GM19238 (cell line): ENCODE data around the gene GCC1.

Experiments
- DNase-seq: peaks from one replicate; pipeline ENCODE4 v3.0.0; 2011; ENCODE audit warnings: low spot score; ENCODE audit not compliant: insufficient read length

Gene GCC1

DNA sequence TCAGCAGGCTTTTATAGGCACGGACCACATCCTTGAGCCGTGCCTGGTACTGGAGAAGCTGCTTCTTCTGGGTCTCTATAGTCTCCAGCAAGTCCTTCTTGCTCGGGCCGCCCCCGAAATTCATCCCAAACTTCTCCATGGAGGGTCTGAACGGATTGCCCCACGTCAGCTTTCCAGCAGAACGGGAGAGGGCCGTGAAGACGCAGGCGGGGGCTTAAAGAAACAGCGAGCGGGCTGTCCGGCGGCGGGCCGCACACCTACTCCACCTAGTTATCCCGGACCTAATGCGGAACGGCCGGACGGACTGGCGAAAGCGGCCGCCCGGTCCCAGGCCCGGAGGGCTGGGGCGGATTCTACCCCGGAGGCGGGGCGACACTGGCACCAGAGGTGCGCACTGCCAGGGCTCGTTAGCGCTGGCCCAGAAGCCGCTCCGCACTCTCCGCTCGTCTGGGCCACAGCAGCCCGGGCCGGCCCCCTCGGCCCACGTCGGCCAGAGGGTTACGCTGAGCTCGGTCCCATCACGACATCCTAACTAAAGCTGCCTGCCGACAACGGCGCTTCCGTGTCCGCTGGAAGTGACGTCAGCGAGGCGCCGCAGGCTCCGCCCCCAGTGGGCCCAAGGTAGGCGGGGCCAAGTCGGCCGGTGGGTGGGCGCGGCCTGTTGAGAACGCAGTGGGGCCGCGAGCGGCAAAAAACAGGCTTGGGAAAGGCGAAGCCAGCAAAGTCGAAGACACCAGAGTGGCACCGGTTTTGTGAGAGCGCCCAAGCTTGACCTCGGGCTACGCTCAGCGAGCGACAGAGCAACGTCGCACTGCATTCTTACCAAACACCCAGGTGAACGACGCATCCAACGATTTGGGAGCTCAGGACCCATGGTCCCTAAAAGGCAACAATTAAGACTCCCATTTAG is at the start of gene GCC1:
TSS of gene GCC1 (minus strand) at position 553 of the 910 bp plus-strand sequence. CDS start at position 139, 414 bp downstream.
- DNase-seq = peak; percentile 92

DNA sequence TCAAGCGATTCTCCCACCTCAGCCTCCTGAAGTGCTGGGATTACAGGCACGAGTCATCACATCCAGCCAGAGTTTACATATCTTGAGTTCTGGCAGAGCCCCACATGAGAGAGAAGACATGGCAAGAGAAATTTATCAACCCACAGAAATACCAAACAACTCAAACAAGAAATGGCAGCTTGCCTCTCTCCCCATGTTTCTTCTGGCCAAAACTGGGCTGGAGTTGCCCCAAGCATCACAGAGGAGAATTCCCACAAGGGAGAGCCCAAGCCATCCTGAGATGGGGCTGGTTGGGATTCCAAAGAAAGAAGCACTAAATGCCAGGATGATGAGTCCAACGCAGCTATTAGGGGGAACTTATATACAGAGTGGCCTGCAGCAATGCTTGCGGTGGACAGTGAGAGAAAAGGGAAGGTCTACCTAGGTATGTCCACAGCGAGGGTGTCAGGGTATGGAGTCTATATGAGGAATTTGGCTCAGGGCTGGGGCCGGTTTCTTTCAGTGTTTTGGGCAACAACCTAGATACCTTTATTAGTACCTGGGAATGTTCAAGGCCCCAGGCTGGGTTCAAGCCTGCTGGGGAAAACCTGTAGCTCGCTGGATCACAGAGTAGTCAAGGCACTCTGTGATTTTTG is 47.0 kb upstream of the GCC1 start:
- no peak for DNase-seq

GRCh38 chr7:127629268-127629854 is 44.0 kb upstream of the GCC1 start:
- DNase-seq = no peak

GRCh38 chr7:127628445-127628844 is 43.0 kb upstream of the GCC1 start:
- DNase-seq = no peak

DNA sequence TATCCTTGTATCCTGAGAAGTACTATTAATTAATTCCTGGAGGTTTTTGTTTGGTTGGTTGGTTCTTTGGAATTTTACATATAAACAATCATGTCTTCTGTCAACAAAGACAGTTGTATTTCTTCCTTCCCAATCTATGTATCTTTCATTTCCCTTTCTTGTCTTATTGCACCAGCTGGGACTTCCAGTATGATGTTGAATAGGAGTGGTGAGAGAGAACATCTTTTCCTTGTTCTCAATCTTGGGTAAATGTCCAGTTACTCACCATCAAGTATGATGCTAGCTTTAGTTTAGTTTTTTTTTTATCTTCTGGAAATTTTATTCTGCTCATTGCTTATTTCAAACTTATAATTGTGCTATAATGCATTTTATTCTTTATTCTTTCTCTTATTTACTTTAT is 39.9 kb upstream of the GCC1 start:
- DNase-seq = no peak

DNA sequence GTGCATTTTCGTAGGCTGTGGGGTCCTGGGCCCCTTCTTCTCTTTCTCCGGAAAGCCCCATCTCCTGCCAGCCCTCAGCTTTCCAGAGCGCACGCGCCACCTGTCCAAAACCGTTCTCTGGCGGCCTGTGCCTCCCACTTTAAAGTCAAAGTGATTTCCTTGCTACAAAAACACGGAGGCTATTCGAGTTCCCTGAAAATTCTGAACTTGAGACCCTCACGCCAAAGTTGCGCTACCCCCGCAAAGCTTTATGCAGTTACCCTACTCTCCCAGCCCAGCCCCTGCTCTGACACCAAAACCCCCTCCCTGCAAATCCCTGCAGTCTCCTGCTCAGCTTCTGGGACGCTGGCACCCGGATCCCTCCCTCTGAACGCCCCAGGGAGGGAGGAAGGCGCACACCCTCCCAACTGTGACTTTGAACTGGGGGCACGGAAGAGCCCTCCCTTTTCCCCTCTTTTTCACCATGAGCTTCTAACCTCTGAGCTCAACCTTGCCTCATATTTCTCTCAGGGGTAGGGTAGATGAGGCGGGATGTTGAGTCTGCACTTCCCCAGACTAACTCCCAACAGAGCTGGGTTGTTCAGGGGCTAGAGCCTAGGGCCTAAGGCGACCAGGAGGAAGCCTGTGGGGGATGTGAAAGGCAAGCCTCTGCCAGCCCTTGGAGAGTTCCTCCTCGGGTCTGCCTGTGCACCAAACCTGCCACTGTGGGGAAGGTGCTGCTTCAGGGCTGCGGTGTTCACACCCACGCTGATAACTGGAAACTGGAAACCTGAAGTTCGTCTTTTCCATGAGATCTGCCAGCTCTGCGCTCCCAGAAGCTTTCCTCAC is 35.2 kb upstream of the GCC1 start:
- DNase-seq = no peak

DNA sequence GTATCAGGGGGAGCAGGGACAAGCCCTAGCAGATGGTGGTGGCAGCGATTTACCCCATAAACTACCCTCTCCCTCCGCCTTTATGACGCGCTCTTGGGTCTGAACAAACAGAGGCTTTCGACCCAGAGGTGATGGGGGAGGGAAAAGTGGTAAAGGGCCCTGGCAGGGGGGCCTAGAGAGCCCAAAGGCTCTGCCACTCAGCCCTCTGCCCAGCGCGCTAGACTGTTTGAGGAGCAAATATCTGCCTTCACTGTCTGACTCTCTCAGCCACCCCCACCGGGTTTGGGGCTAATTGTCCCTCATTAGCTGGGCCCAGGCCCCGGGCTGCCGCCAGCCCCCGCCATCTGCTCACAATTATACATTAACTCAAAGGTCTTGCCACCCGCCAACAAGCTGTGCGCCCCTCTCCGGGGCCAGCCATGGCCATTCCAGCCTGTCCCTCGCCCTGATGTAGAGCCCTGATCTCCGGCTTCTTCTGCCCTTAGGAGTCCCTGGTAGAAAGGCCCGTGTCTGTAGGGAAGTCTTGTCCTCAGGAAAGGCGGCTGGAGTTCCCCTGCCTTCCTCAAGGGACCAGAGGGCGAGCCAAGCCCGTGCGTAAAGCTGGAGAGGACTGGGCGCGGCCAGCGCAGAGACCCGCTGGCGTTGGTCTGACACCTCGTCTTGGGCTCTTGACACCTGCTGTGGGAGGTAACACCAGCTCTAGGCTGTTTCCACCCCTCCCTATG is 34.4 kb upstream of the GCC1 start:
- DNase-seq = no peak

- no peak for DNase-seq
Measured at GRCh38 chr7:127618775-127619174, 33.4 kb upstream of the GCC1 start.

DNA sequence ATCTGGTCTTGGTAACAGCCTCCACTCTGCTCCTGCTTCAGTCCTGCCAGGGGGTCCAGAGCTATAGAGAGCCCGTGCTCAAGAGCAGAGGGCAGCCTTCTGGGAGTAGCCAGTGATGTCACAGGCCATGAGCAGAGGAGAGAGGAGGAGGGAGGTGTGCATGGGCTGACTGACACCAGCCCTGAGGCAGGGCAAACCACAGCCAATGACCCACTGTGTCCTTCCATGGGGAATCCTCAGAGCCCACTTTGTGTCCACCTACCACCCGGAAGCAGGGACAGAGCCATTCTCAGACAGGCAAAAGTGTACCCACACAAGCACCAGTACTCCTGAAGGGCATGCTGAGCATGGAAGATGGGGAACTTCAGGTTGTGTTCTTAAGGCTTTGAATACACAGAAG is 32.6 kb upstream of the GCC1 start, which contains the start of gene PAX4:
TSS of gene PAX4 (minus strand) at position 101 of the 400 bp plus-strand sequence. CDS start 2,214 bp downstream, outside the sequence.
- DNase-seq = no peak

DNA sequence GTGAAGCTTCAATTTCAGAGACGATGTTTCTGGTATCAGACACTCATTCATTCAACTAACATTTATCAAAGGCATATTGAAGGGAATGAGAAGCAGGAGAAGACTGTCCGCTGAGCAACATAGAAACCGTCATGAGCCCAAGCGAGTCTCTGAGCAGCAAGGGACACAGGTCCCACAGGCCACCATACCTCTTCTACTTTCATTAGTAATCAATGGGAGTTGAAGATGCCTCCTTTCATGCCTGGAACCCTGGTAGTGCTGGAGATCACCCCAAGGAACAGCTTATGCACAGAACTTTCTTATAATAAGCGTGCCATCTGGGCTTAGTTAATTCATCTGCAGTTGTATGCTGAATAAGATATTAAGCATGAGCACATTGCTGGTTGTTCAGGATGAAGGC is 31.3 kb upstream of the GCC1 start:
- DNase-seq = no peak

- DNase-seq = no peak
Measured at GRCh38 chr7:127612263-127612662, 26.9 kb upstream of the GCC1 start.

DNA sequence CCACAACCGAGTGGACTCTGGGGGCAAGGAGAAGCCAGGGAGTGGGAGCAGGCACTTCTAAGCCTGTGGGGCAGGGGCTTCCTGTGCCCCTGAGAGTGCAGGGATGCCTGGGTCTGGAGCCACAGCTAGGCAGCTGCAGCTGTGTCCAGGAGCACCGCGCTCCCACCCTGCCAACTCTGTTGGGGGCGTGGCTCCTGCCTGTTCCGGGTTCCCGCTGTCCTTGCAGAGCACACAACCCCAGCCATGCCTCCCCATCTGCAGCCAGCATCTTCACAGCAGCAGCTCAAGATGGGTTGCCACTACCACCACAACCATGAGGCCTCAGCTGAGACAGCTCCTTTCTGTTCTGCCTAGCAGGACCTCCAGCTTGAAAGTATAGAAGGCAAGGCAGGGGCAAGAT is 23.9 kb upstream of the GCC1 start:
- DNase-seq = no peak

GRCh38 chr7:127608446-127608845 is 23.1 kb upstream of the GCC1 start:
- no peak for DNase-seq

GRCh38 chr7:127600885-127601284 is 15.5 kb upstream of the GCC1 start:
- no peak for DNase-seq

GRCh38 chr7:127598318-127598717 is 12.9 kb upstream of the GCC1 start:
- no peak for DNase-seq

DNA sequence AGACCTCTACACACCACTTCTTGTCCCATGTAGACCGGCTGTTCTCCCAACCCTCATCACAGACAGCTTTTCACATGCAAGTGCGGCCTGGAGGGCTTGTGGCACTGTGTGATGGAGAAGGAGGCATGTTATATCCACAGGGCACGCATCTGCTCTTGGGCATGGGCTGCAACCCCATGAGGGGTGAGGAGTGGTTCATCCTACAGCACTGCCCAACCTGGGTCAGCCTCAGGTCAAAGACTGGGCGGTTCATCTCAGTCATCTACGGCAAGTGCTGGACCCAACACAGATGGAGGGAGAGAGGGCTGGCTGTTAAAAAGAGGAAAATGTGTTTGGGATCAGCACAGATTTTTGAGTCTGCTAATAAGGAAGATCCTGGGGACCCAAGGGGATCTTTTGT is 10.3 kb upstream of the GCC1 start:
- DNase-seq = no peak

DNA sequence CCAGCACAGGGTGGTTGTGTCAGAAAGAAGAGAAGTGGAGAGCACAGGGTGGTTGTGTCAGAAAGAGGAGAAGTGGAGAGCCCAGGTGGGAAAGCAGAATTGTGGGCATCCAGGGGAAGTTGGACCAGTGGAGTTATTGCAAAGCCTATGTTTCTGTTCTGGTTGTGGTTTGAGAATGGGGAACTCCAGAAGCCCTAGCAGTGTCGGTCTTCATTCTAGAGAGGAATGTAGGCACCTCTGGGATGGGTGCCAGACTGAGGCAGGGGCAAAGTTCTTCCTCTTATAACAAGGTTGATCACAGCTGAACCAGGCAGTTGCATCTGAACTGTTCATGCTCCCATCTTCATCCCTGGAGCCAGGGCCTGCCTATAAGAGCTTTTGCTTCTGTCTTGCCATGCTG is 9.1 kb upstream of the GCC1 start:
- DNase-seq = no peak

DNA sequence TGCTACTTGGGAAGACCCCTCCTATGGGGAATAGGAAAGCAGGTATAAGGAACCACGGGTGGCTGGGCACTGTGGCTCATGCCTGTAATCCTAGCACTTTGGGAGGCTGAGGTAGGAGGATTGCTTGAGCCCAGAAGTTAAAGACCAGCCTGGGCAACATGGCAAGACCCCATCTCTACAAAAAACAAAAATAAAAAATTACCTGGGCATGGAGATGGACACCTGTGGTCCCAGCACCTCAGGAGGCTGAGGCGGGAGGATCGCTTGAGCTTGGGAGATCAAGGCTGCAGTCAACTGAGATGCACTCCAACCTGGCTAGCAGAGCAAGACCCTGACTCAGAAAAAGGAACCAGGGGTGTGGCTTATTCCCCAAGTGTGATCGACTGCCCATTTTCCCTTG is 7.2 kb upstream of the GCC1 start:
- no peak for DNase-seq

- no peak for DNase-seq
Measured at GRCh38 chr7:127591591-127591990, 6.2 kb upstream of the GCC1 start.

GRCh38 chr7:127591189-127591588 is 5.8 kb upstream of the GCC1 start:
- DNase-seq = no peak

DNA sequence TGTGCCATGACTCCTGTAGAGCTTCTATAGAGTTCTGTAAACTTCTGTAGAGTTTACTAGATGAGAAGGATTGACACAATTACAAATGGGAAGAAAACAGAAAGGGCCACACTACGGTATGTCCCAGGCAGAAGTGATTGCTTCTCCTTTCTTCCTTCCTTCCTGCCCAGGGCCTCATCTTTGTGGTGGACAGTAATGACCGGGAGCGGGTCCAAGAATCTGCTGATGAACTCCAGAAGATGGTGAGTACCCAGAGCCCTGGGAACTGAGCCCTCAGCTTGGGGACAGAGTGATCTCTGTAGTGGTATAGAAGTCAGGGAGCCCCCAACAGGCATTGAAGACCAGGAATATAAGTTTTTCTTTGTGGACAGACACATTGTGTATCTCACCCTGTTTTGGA is 4.5 kb upstream of the GCC1 start:
- no peak for DNase-seq
